WERI-Rb-1 (cell line): ENCODE results near the gene ZNF850.
"Not testable (repeated sequence)": the region's sequence is repeated elsewhere in the genome, so short reads cannot be mapped to it uniquely, and the experiment has no call there.

Source experiments
- DNase-seq: peaks from one replicate; pipeline ENCODE4 v3.0.0-alpha.2; 2020
- H3K27ac ChIP-seq: fragments of 250-450 bp; sonication (Bioruptor Pico); 2 replicates; pipeline ENCODE4 v1.5.1; 2020; ENCODE audit warnings: mild to moderate bottlenecking, moderate library complexity
- H3K27me3 ChIP-seq: fragments of 250-450 bp; sonication (Bioruptor Pico); 2 replicates; pipeline ENCODE4 v1.5.1; 2021; ENCODE audit warnings: mild to moderate bottlenecking, low read depth, moderate library complexity; ENCODE audit not compliant: insufficient read depth, severe bottlenecking
- H3K36me3 ChIP-seq: fragments of 250-450 bp; sonication (Bioruptor Pico); 2 replicates; pipeline ENCODE4 v1.5.1; 2020; ENCODE audit warnings: mild to moderate bottlenecking, moderate library complexity
- H3K4me3 ChIP-seq: 2 replicates; pipeline ENCODE4 v1.5.1; 2011; ENCODE audit warnings: low read depth, mild to moderate bottlenecking, control low read depth, low read length
- H3K9me3 ChIP-seq: fragments of 250-450 bp; sonication (Bioruptor Pico); 2 replicates; pipeline ENCODE4 v1.5.1; 2021; ENCODE audit warnings: mild to moderate bottlenecking, moderate library complexity; ENCODE audit not compliant: severe bottlenecking
- TF ChIP-seq, protein P1 (sequence below): IDR thresholded peaks from 2 replicates; pipeline ENCODE4 v1.5.1; 2011; ENCODE audit warnings: low read depth, mild to moderate bottlenecking, control low read depth, inconsistent platforms, low read length

Gene ZNF850

GRCh38 chr19:36796714-36796992 is 24.0 kb upstream of the ZNF850 start:
- no peak for DNase-seq
- TF ChIP-seq, protein P1, sequence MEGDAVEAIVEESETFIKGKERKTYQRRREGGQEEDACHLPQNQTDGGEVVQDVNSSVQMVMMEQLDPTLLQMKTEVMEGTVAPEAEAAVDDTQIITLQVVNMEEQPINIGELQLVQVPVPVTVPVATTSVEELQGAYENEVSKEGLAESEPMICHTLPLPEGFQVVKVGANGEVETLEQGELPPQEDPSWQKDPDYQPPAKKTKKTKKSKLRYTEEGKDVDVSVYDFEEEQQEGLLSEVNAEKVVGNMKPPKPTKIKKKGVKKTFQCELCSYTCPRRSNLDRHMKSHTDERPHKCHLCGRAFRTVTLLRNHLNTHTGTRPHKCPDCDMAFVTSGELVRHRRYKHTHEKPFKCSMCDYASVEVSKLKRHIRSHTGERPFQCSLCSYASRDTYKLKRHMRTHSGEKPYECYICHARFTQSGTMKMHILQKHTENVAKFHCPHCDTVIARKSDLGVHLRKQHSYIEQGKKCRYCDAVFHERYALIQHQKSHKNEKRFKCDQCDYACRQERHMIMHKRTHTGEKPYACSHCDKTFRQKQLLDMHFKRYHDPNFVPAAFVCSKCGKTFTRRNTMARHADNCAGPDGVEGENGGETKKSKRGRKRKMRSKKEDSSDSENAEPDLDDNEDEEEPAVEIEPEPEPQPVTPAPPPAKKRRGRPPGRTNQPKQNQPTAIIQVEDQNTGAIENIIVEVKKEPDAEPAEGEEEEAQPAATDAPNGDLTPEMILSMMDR, result no peak
- Histone ChIP-seq H3K9me3 (peaks cover 14% of the 10 kb centered on the region), H3K4me3 (peak overlapping the region; percentile 97), H3K27ac (no peak overlapping the region), H3K36me3 (peaks cover 10% of the 10 kb centered on the region), H3K27me3 (no peaks in the 10 kb centered on the region)

DNA sequence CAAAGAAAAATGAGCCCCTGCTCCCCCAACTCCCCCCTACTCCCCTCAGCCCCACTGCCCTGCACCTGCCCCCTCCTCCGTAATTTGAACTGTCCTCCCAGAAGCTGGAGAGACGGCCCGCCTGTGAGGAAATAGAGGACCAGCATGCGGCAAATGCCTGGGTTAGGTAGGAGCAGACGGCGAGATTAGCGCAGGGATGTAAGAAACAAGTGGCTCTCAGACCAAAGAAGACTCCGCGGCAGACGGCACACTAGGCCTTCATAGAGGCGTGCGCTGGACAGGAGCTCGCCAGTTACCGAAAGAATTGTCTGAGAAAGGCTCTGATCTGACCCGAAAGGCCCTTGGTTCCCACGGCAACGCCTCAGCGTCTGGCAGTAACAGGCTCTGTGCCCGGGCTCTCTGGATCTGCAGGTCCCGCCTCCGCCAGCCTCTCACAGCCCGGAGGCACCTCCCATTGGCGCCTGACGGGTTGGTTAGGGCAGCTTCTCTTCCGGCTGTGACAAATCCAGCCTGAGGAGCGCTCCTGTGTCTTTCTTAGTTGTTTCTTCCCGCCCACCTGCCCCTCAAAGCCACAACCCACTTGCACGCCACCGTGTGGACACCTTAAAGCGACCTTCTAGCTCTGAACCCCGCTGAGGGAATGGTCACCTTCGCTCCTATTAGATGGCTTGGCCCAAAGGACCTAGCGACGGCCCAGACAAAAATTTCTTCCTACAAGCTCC is 19.0 kb upstream of the ZNF850 start:
- peak; percentile 89 for DNase-seq
- peaks cover 12% of the 10 kb centered on the region for H3K9me3 ChIP-seq
- not testable (repeated sequence) for H3K27me3 ChIP-seq, H3K36me3 ChIP-seq
- peak overlapping the region; percentile 84 for H3K27ac ChIP-seq
- H3K4me3 ChIP-seq, result peak overlapping the region; percentile 52
- TF ChIP-seq, protein P1, result peak; percentile 58

- H3K9me3 ChIP-seq, result no peaks in the 10 kb centered on the region
- H3K36me3 ChIP-seq, result peaks cover 23% of the 10 kb centered on the region
- H3K27me3 ChIP-seq, result no peaks in the 10 kb centered on the region
- H3K4me3 ChIP-seq, result no peak overlapping the region
- DNase-seq, result no peak
- no peak overlapping the region for H3K27ac ChIP-seq
- TF ChIP-seq, protein P1, result no peak
Observed at GRCh38 chr19:36775768-36776167, 3.2 kb upstream of the ZNF850 start.

DNA sequence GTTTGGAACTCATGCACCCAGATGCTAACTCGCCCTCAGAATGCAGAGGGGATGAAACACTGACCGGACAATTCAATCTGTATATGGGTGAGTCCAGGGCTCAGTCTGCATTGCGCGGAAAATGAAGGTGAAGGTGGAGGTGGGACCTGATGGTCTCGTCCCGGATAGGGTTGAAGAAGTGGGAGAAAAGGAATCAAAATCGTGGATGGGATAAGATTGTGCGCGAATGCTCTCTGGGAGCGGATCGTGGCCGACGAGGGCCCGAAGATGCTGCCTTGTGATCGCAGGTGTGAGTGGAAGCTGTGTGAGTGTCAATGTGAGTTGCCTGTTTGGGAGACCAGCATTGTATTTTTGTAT is 594 bp upstream of the ZNF850 start:
- no peak for DNase-seq
- H3K36me3 ChIP-seq, result peaks cover 15% of the 10 kb centered on the region
- peak overlapping the region; percentile 85 for H3K27ac ChIP-seq
- peak overlapping the region; percentile 73 for H3K4me3 ChIP-seq
- TF ChIP-seq, protein P1, result no peak
- H3K27me3 ChIP-seq, result no peaks in the 10 kb centered on the region
- no peaks in the 10 kb centered on the region for H3K9me3 ChIP-seq

DNA sequence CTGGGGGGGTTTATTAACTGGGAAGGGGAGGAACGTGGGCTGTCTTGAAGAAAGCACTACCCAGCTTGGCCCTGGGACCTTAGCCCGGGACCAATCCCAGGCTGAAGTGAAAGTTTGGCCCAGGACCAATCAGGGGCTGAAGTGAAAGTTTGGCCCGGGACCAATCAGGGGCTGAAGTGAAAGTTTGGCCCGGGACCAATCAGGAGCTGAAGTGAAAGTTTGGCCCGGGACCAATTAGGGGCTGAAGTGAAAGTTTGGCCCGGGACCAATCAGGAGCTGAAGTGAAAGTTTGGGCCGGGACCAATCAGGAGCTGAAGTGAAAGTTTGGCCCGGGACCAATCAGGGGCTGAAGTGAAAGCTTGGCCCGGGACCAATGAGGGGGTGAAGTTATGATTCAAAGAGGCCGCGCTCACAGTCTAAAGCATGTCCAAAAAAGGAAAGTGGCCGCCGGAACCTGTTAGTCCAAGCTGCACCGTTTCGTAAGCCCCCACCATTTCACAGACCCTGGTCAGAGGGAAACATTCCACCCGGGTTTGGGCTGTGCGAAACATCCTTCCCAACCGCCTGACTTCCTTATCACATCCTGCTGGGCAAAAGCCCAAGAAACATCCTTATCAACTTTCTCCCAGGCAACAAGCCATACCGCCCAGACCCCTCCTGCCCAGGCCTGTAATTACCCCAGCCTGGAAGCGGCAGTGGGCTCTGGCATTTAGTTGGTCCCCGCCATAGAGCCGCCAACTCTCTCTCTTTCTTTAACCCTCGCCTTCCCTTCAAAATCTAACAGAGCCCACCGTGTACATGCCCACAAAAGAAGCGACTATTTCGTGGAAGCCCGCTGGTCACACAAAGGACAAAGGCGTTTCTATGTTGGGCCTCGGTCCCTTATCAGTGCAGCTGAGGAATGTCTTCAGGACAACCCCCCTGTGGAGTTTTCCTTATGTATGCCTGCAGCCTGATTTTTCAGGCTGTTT is 1.1 kb downstream of the ZNF850 start:
- Histone ChIP-seq H3K27me3 (no peaks in the 10 kb centered on the region), H3K9me3 (peaks cover 2% of the 10 kb centered on the region), H3K27ac (peak overlapping the region; percentile 85; the same call in 1 of the 2 replicates), H3K36me3 (peaks cover 8% of the 10 kb centered on the region), H3K4me3 (peak overlapping the region; percentile 73)
- TF ChIP-seq, protein P1, result no peak
- DNase-seq, result no peak
